Smooth muscle cell of trachea (primary cell): ENCODE measurements around the gene MDGA2. TPM values are rescaled to one million over a fixed set of nuclear protein-coding genes. Genes with fewer than 3 reads are reported as not detected.

Source experiments
- total RNA-seq: library from RNA; depleted of rRNA; stranded (reverse); fragments of >200 nt; gene quantifications from 2 replicates; pipeline ENCODE4 v1.2.1, GENCODE V29; 2014

MDGA2 gene
- total RNA-seq, result under 0.01 TPM in 1 of 2 replicates, not detected in the other

GRCh38 chr14:47675466-47676314 lies at the start of gene MDGA2:
MDGA2 (minus strand) TSS chr14:47675605.

